NCI-H526 treated with DMSO at 0.1 percent for 48 hours (cell line): ENCODE measurements around the gene UBE2G2.

ENCODE experiments used
- DNase-seq: peaks from one replicate; lab custom pipeline; 2025; lab: John Stamatoyannopoulos, UW

Gene UBE2G2, protein sequence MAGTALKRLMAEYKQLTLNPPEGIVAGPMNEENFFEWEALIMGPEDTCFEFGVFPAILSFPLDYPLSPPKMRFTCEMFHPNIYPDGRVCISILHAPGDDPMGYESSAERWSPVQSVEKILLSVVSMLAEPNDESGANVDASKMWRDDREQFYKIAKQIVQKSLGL

GRCh38 chr21:44801468-44802395 lies at the start of gene UBE2G2:
TSS of gene UBE2G2 (minus strand) at chr21:44801820. CDS start at chr21:44801748, 72 bp downstream.
- peak; percentile 50 for DNase-seq

- DNase-seq, result no peak
Measured at GRCh38 chr21:44850905-44851657, 49.5 kb upstream of the UBE2G2 start.

- no peak for DNase-seq
Measured at GRCh38 chr21:44850208-44850800, 48.7 kb upstream of the UBE2G2 start.

- DNase-seq, result no peak
Measured at GRCh38 chr21:44849616-44850130, 48.1 kb upstream of the UBE2G2 start.

- DNase-seq, result no peak
Measured at GRCh38 chr21:44848821-44849521, 47.4 kb upstream of the UBE2G2 start.

DNA sequence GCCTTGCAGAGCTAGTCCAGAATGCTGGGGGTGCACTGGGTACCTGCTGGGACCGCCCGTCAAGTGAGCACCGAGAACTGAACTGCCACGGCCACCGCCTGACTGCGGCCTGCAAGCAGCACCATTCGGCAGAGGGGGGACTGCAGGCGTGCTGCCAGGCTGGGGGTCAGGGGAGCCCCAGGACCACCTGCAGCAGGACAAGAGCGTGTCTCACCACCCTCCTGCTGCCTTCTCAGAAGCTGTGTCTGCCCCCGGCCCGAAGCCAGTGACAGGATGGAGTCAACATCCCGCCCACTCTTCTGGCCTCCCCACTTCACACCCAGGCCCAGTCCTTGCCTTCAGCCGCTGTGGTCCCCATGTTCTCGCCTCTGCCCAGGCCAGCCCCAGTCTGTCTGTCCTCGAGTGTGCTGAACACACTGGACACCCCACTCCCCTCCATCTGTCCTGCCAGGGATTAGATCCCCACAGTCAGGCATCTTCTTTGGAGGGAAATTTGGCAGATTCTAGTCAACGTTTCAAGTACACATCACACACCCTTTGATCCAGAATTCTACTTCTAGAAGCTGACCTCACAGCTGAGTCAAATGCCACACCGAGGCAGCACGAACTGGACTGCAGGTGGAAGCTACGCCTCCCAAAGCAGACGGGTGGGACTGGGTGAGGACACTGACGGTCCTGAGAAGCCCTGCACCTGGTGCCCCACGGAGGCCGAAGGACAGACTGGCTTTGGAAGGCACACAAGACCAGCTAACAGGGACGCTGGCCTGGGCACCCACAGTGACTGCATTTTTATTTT lies 45.8 kb upstream of the UBE2G2 start:
- DNase-seq, result no peak

GRCh38 chr21:44846485-44847260 lies 45.1 kb upstream of the UBE2G2 start:
- DNase-seq, result peak; percentile 5

GRCh38 chr21:44846224-44846484 lies 44.5 kb upstream of the UBE2G2 start:
- DNase-seq, result no peak

- peak; percentile 28 for DNase-seq
Measured at GRCh38 chr21:44845418-44846223, 44.0 kb upstream of the UBE2G2 start.

DNA sequence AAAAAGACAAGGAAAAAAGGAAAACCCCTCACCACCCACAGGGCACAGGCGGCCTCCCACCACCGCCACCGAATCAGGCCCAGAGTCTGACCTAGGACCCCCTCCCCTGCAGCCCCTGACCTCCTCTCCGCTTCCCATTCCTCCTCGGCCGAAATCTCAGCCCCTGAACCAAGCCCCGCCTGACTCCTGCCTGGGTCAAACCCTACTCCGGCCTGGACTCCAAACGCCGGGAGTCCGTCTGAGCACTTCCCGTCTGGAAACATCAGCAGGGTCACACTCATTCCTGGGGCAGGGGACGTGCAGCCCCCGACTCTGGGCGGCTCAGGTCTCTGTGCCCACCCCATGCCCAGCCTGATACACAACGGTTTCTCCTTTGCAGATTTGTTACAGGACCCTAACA lies 42.6 kb upstream of the UBE2G2 start:
- DNase-seq, result no peak

GRCh38 chr21:44842721-44843445 lies 41.3 kb upstream of the UBE2G2 start:
- DNase-seq, result no peak

DNA sequence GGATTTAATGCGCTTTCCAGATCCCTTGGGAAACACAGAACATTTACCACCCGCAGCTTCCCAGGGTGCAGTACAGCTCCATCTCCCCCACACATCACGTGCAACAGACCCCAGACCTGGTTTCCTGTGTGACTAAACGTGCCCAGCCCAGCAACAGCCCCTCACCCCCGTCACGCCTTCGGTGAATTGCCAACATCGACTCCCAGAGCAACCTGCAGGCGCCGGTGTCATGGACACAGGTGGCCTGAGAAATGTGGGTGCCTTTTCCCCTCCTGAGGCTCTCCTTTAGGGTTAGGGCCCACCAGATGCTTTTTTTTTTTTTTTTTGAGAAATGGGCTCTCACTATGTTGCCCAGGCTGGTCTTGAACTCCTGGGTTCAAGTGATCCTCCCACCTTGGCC lies 40.5 kb upstream of the UBE2G2 start:
- DNase-seq, result no peak

DNA sequence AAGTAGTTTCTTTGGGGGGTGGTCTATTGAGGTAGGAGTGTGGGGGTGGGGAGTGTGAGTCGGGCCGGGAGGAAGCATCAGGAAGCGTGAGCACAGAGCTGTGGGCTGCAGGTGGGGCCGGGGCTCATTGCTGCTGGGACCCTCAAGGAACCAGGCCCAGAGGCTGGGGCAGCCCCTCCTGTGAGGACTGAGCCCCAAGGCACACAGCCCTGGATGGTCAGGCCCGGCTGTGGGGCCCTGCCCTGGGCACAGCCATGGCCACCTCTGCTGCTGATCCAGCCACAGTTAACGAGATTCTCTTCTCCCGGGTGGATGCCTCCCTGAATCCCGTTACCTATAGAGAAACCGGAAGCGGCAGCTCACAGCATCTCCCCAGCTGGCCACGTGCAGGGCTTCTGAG lies 39.2 kb upstream of the UBE2G2 start:
- DNase-seq, result no peak

DNA sequence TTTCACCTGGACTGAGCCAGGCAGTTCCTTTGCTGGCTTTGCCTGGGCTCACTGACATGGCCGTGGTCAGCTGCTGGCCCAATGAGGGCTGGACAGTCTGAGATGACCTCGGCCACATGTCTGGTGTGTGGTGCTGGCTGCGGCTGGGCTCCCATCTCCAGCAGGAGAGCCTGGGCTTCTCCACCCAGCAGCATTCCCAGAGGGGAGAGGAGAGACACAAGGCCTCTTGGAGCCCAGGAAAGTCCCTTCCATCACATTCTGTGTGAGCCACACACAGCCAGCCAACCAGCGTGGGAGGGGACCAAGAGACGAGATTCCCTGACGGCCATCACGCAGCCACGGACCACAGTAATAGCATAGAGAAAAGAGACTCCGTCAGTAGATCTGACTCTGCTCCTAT lies 37.3 kb upstream of the UBE2G2 start:
- DNase-seq, result no peak

DNA sequence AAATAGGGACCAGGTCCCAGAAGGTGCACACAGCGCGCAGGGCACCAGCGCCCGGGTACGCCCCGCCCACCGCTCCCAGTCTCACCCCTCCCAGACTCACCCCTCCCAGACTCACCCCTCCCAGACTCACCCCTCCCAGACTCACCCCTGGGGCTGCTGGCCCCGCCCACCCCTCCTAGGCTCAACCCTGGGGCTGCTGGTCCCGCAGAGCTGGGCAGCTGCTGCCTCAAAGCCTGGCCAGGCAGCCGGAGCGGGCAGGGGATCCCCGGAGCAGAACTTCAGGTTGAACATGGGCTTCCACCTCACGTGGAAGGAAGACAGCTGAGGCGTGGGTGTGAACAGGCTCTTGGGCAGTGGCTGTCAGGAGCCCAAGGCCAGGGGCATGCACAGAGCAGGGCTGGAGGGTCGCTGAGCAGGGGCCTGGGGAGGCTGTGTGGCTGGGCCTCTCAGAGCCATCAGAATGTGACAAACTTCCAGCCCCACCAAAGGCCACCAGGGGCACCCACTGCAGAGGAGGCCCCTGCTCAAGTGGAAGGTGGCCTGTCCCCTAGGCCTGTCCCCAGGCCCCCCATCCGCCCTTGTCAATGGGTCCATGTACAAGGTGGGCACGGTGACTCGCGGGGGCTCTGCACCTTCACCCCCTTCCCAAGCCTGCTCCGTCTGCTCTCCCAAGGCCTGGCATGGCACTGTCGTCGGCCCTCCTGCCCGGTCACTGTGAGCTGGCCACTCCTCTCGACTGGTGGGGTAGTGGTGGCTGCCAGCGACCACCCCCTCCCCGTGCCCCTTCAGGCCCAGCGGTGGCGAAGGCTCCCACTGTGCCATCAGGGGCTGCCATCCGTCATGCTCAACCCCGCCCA lies 36.6 kb upstream of the UBE2G2 start:
- DNase-seq, result no peak

- no peak for DNase-seq
Measured at GRCh38 chr21:44837537-44837936, 35.9 kb upstream of the UBE2G2 start.

- peak; percentile 9 for DNase-seq
Measured at GRCh38 chr21:44836666-44837471, 35.2 kb upstream of the UBE2G2 start.
